Activated naive CD4-positive, alpha-beta T cell treated with anti-CD3 and anti-CD28 coated beads for 36 hours (primary cell): ENCODE data around the gene KCNJ10. TPM values are rescaled to one million over a fixed set of nuclear protein-coding genes. Genes with fewer than 3 reads are reported as not detected.

Source experiments
- CTCF ChIA-PET: fragments of 350-600 bp; sonication (Branson Sonifier 250); formaldehyde crosslinking; loops from one replicate; lab custom pipeline; 2021; ENCODE audit warnings: antibody characterized with exemption; lab: Charles Lee
- DNase-seq: peaks from one replicate; pipeline ENCODE4 v3.0.0-alpha.2; 2020
- H3K27ac Mint-ChIP-seq: one replicate; pipeline ENCODE4 v1.8.0; 2021; ENCODE audit warnings: mild to moderate bottlenecking, mixed read lengths
- H3K27me3 Mint-ChIP-seq: one replicate; pipeline ENCODE4 v1.8.0; 2021; ENCODE audit warnings: low read depth, mixed read lengths
- H3K36me3 Mint-ChIP-seq: one replicate; pipeline ENCODE4 v1.8.0; 2021; ENCODE audit warnings: low read depth, mixed read lengths
- H3K4me1 Mint-ChIP-seq: one replicate; pipeline ENCODE4 v1.8.0; 2021; ENCODE audit warnings: low read depth, mixed read lengths
- H3K4me3 Mint-ChIP-seq: one replicate; pipeline ENCODE4 v1.8.0; 2021; ENCODE audit warnings: mild to moderate bottlenecking, moderate library complexity, mixed read lengths
- H3K9me3 Mint-ChIP-seq: one replicate; pipeline ENCODE4 v1.8.0; 2021; ENCODE audit warnings: mixed read lengths
- intact Hi-C: fragments of 100-400 bp; cut with micrococcal nuclease; formaldehyde crosslinking; loops from one replicate; pipeline ENCODE4 v1.15.1; 2023
- total RNA-seq, 2 experiments: library from RNA; stranded (reverse); gene quantifications; one replicate each; pipeline ENCODE4 v1.2.3, GENCODE V29; 2021

KCNJ10 gene
- total RNA-seq, 2 experiments from 2014 or later: not detected

- Mint-ChIP-seq H3K9me3 (no peaks in the 10 kb centered on the region), H3K36me3 (no peaks in the 10 kb centered on the region), H3K27ac (no peak overlapping the region), H3K4me3 (no peak overlapping the region), H3K27me3 (peaks cover 17% of the 10 kb centered on the region), H3K4me1 (peaks cover 4% of the 10 kb centered on the region)
- no peak for DNase-seq
- intact Hi-C loops: no loop called here
- CTCF ChIA-PET: interaction anchor here (0.6 to 1.7 kb wide), 2 partner anchors 23 to 57 kb away, joined by 3 to 5 read pairs; no protein-coding TSS in a partner anchor
Measured at GRCh38 chr1:159949981-159950381, 120.0 kb downstream of the KCNJ10 start.

GRCh38 chr1:159949123-159949522 lies 120.8 kb downstream of the KCNJ10 start:
- no peak overlapping the region for H3K4me3 Mint-ChIP-seq
- peaks cover 6% of the 10 kb centered on the region for H3K4me1 Mint-ChIP-seq
- no peaks in the 10 kb centered on the region for H3K36me3 Mint-ChIP-seq
- intact Hi-C loops: no loop called here
- no peaks in the 10 kb centered on the region for H3K9me3 Mint-ChIP-seq
- CTCF ChIA-PET: interaction anchor here (1.7 kb wide), 1 partner anchor 58 kb away, joined by 5 read pairs; no protein-coding TSS in a partner anchor
- H3K27ac Mint-ChIP-seq: no peak overlapping the region
- peaks cover 21% of the 10 kb centered on the region for H3K27me3 Mint-ChIP-seq
- no peak for DNase-seq

Other genes starting within 250 kb of the KCNJ10 start
- under 1 TPM in 1 of 2 experiments, not detected in 1; 0.19 TPM for gene SLAMF8, start 243.3 kb downstream of the KCNJ10 start, total RNA-seq
- gene VSIG8, start 207.5 kb downstream of the KCNJ10 start, total RNA-seq: not detected
- 1 to 10 TPM; 2.1 to 2.6 TPM for gene CFAP45, start 170.0 kb downstream of the KCNJ10 start, total RNA-seq
- 100 to 1,000 TPM; 453 to 454 TPM for gene TAGLN2, start 144.7 kb downstream of the KCNJ10 start, total RNA-seq
- gene IGSF9, start 124.5 kb downstream of the KCNJ10 start, total RNA-seq: not detected
- not detected for gene SLAMF9, start 115.9 kb downstream of the KCNJ10 start, total RNA-seq
- gene PIGM, start 38.2 kb downstream of the KCNJ10 start, total RNA-seq: 1 to 10 TPM; 2.6 TPM
- not detected for gene KCNJ9, start 11.4 kb upstream of the KCNJ10 start, total RNA-seq
- gene IGSF8, start 28.5 kb upstream of the KCNJ10 start, total RNA-seq: 10 to 100 TPM; 22.2 to 24.7 TPM
- gene ATP1A2, start 45.6 kb upstream of the KCNJ10 start, total RNA-seq: not detected
- gene ATP1A4, start 81.4 kb upstream of the KCNJ10 start, total RNA-seq: not detected
- gene CASQ1, start 120.4 kb upstream of the KCNJ10 start, total RNA-seq: not detected
- 10 to 100 TPM; 34.3 to 42.0 TPM for gene PEA15, start 135.2 kb upstream of the KCNJ10 start, total RNA-seq
- gene DCAF8, start 192.4 kb upstream of the KCNJ10 start, total RNA-seq: 100 to 1,000 TPM; 218 to 226 TPM
- 10 to 100 TPM; 58.3 to 65.4 TPM for gene PEX19, start 215.0 kb upstream of the KCNJ10 start, total RNA-seq